Stimulated activated CD8-positive, alpha-beta memory T cell treated with anti-CD3 and anti-CD28 coated beads, Interleukin-2, amount 100 ng/mL, for 48 hours (primary cell): ENCODE results near the gene SAA2.
"Not testable (repeated sequence)": the region's sequence is repeated elsewhere in the genome, so short reads cannot be mapped to it uniquely, and the experiment has no call there.

Experiments
- DNase-seq, 2 donors: peaks; one replicate each; pipeline ENCODE4 v3.0.0-alpha.2; 2020; ENCODE audit warnings: low read depth in 2 of 2

SAA2 gene

GRCh38 chr11:18248561-18248960, at the start of gene SAA2:
Gene SAA2 (minus strand): TSS chr11:18248668. CDS start chr11:18248011, 657 bp downstream.
- DNase-seq: no peak

GRCh38 chr11:18295316-18295715, 46.8 kb upstream of the SAA2 start:
- no peak for DNase-seq

- DNase-seq: no peak
These were observed 46.4 kb upstream of the SAA2 start for GRCh38 chr11:18294862-18295261.

GRCh38 chr11:18288911-18289310, 40.4 kb upstream of the SAA2 start:
- no peak for DNase-seq

GRCh38 chr11:18285841-18286240, 37.4 kb upstream of the SAA2 start:
- DNase-seq: no peak

- no peak for DNase-seq
These were observed 34.2 kb upstream of the SAA2 start for GRCh38 chr11:18282626-18283025.

- no peak for DNase-seq
These were observed 32.1 kb upstream of the SAA2 start for GRCh38 chr11:18280438-18281045.

GRCh38 chr11:18277565-18278271, 29.2 kb upstream of the SAA2 start:
- DNase-seq: no peak

GRCh38 chr11:18271206-18271605, 22.7 kb upstream of the SAA2 start:
- DNase-seq: no peak

- no peak for DNase-seq
These were observed 21.6 kb upstream of the SAA2 start for GRCh38 chr11:18270102-18270501.

- DNase-seq: not testable (repeated sequence)
These were observed 20.8 kb upstream of the SAA2 start for GRCh38 chr11:18269252-18269651.

GRCh38 chr11:18267335-18268133, 19.1 kb upstream of the SAA2 start:
- DNase-seq: not testable (repeated sequence)

GRCh38 chr11:18265949-18266348, 17.5 kb upstream of the SAA2 start, which contains the start of gene SAA1:
Gene SAA1 (plus strand): TSS chr11:18266264. CDS start chr11:18266888, 624 bp downstream.
- no peak for DNase-seq

- no peak for DNase-seq
These were observed 16.4 kb upstream of the SAA2 start for GRCh38 chr11:18264677-18265555.

- no peak for DNase-seq
These were observed 15.6 kb upstream of the SAA2 start for GRCh38 chr11:18264035-18264434.

- DNase-seq: not testable (repeated sequence)
These were observed 14.3 kb upstream of the SAA2 start for GRCh38 chr11:18262681-18263350.

- no peak for DNase-seq
These were observed 13.3 kb upstream of the SAA2 start for GRCh38 chr11:18261721-18262120.

- DNase-seq: no peak
These were observed 10.8 kb upstream of the SAA2 start for GRCh38 chr11:18259259-18259658.

- no peak for DNase-seq
These were observed 6.4 kb upstream of the SAA2 start for GRCh38 chr11:18254781-18255361.

GRCh38 chr11:18253778-18254338, 5.4 kb upstream of the SAA2 start:
- no peak for DNase-seq
